ENCODE measurements around the gene KRT35. TPM values are rescaled to one million over a fixed set of nuclear protein-coding genes. Genes with fewer than 3 reads are reported as not detected.

The KRT35 gene
- total and polyA plus RNA-seq, 4 donors: not detected

GRCh38 chr17:41522301-41523224 is 41.6 kb upstream of the KRT35 start:
- TF ChIP-seq EGR1 (IDR thresholded peaks at IDR 0.05; ENCODE audit: low read depth in 2 of 2) (no peak), RAD21 (IDR thresholded peaks at IDR 0.05) (no peak)
- no peaks in the 10 kb centered on the region for H3K36me3 ChIP-seq (ENCODE audit: control insufficient read depth in 4 of 4, insufficient read depth in 3 of 4, low read depth in 1 of 4, low read length in 3 of 4)
- WGBS: 85% methylated on average over 12 of the region's 12 CpGs
- no peaks in the 10 kb centered on the region for H3K9me3 ChIP-seq (ENCODE audit: control insufficient read depth in 4 of 4, low read length in 3 of 4)
- H3K4me1 ChIP-seq (ENCODE audit: control insufficient read depth in 4 of 4, insufficient read depth in 4 of 4, low read length in 3 of 4): peaks cover 0 to 3% (median 0%) of the 10 kb centered on the region in 4 donors
- no peak overlapping the region for H3K27ac ChIP-seq (ENCODE audit: low read depth in 1 of 2, low read length in 2 of 2)
- DNase-seq (ENCODE audit: low spot score): no peak
- no peaks in the 10 kb centered on the region for H3K27me3 ChIP-seq (ENCODE audit: control insufficient read depth in 4 of 4, insufficient read depth in 4 of 4, low read length in 3 of 4)
- H3K4me3 ChIP-seq (ENCODE audit: low read depth in 1 of 3, low read length in 3 of 3): no peak overlapping the region
- no peak overlapping the region for H3K9ac ChIP-seq (ENCODE audit: low read depth in 1 of 2, low read length in 2 of 2)

- H3K36me3 ChIP-seq (ENCODE audit: control insufficient read depth in 4 of 4, insufficient read depth in 3 of 4, low read depth in 1 of 4, low read length in 3 of 4): no peaks in the 10 kb centered on the region
- WGBS: 71% methylated on average over 6 of the region's 6 CpGs
- TF ChIP-seq RXRA (IDR thresholded peaks at IDR 0.05) (no peak), SP1 (IDR thresholded peaks at IDR 0.05) (no peak), FOXA2 (IDR thresholded peaks at IDR 0.05) (no peak), EGR1 (IDR thresholded peaks at IDR 0.05; ENCODE audit: low read depth in 2 of 2) (no peak), NR2F2 (IDR thresholded peaks at IDR 0.05) (no peak), ATF3 (IDR thresholded peaks at IDR 0.05) (no peak), RAD21 (IDR thresholded peaks at IDR 0.05) (no peak), CTCF (IDR thresholded peaks at IDR 0.05; ENCODE audit: low read depth, low read length, missing input control) (no peak), REST (IDR thresholded peaks at IDR 0.05) (no peak), HNF4A (conservative IDR thresholded peaks at IDR 0.05) (no peak), JUND (IDR thresholded peaks at IDR 0.05) (no peak), YY1 (IDR thresholded peaks at IDR 0.05) (no peak), HNF4G (IDR thresholded peaks at IDR 0.05) (no peak)
- no peak overlapping the region for H3K27ac ChIP-seq (ENCODE audit: low read depth in 1 of 2, low read length in 2 of 2)
- no peak for DNase-seq (ENCODE audit: low spot score)
- H3K27me3 ChIP-seq (ENCODE audit: control insufficient read depth in 4 of 4, insufficient read depth in 4 of 4, low read length in 3 of 4): no peaks in the 10 kb centered on the region
- no peak overlapping the region for H3K9ac ChIP-seq (ENCODE audit: low read depth in 1 of 2, low read length in 2 of 2)
- H3K4me1 ChIP-seq (ENCODE audit: control insufficient read depth in 4 of 4, insufficient read depth in 4 of 4, low read length in 3 of 4): no peaks in the 10 kb centered on the region
- no peak overlapping the region for H3K4me3 ChIP-seq (ENCODE audit: low read depth in 1 of 3, low read length in 3 of 3)
- H3K9me3 ChIP-seq (ENCODE audit: control insufficient read depth in 4 of 4, low read length in 3 of 4): no peaks in the 10 kb centered on the region
These were observed 40.8 kb upstream of the KRT35 start for GRCh38 chr17:41521574-41522261.
